Measurements from ENCODE around the gene TBX5. TPM values are rescaled to one million over a fixed set of nuclear protein-coding genes. Genes with fewer than 3 reads are reported as not detected.

TBX5 gene
- total RNA-seq, 1 donor from 2014 or later, result not detected

- no peaks in the 10 kb centered on the region for H3K36me3 Mint-ChIP-seq (ENCODE audit: low read depth)
- peaks cover 5% of the 10 kb centered on the region for H3K9me3 Mint-ChIP-seq
- DNase-seq (ENCODE audit: low read depth, low spot score), result no peak
- no peak overlapping the region for H3K4me3 Mint-ChIP-seq
- peaks cover 100% of the 10 kb centered on the region for H3K27me3 Mint-ChIP-seq (ENCODE audit: low read depth)
- H3K27ac Mint-ChIP-seq (ENCODE audit: unreplicated experiment), result no peak overlapping the region
- TF ChIP-seq CTCF (conservative IDR thresholded peaks at IDR 0.05), result no peak
- no peaks in the 10 kb centered on the region for H3K4me1 Mint-ChIP-seq
Observed at GRCh38 chr12:114439817-114440216, 33.9 kb upstream of the TBX5 start.

- no peak for TF ChIP-seq CTCF (conservative IDR thresholded peaks at IDR 0.05)
- H3K36me3 Mint-ChIP-seq (ENCODE audit: low read depth), result no peaks in the 10 kb centered on the region
- peaks cover 100% of the 10 kb centered on the region for H3K27me3 Mint-ChIP-seq (ENCODE audit: low read depth)
- H3K27ac Mint-ChIP-seq (ENCODE audit: unreplicated experiment), result no peak overlapping the region
- DNase-seq (ENCODE audit: low read depth, low spot score), result no peak
- no peak overlapping the region for H3K4me3 Mint-ChIP-seq
- peaks cover 5% of the 10 kb centered on the region for H3K9me3 Mint-ChIP-seq
- H3K4me1 Mint-ChIP-seq, result no peaks in the 10 kb centered on the region
Observed at GRCh38 chr12:114439261-114439683, 33.3 kb upstream of the TBX5 start.

- H3K4me1 Mint-ChIP-seq, result no peaks in the 10 kb centered on the region
- H3K9me3 Mint-ChIP-seq, result peaks cover 5% of the 10 kb centered on the region
- no peak for TF ChIP-seq CTCF (conservative IDR thresholded peaks at IDR 0.05)
- DNase-seq (ENCODE audit: low read depth, low spot score), result no peak
- H3K4me3 Mint-ChIP-seq, result no peak overlapping the region
- H3K27me3 Mint-ChIP-seq (ENCODE audit: low read depth), result peaks cover 99% of the 10 kb centered on the region
- no peak overlapping the region for H3K27ac Mint-ChIP-seq (ENCODE audit: unreplicated experiment)
- H3K36me3 Mint-ChIP-seq (ENCODE audit: low read depth), result no peaks in the 10 kb centered on the region
Observed at GRCh38 chr12:114438635-114439256, 32.8 kb upstream of the TBX5 start.

- TF ChIP-seq CTCF (conservative IDR thresholded peaks at IDR 0.05), result no peak
- H3K4me1 Mint-ChIP-seq, result no peaks in the 10 kb centered on the region
- H3K27ac Mint-ChIP-seq (ENCODE audit: unreplicated experiment), result no peak overlapping the region
- peaks cover 94% of the 10 kb centered on the region for H3K27me3 Mint-ChIP-seq (ENCODE audit: low read depth)
- no peak overlapping the region for H3K4me3 Mint-ChIP-seq
- DNase-seq (ENCODE audit: low read depth, low spot score), result no peak
- H3K36me3 Mint-ChIP-seq (ENCODE audit: low read depth), result no peaks in the 10 kb centered on the region
- H3K9me3 Mint-ChIP-seq, result peaks cover 5% of the 10 kb centered on the region
Observed at GRCh38 chr12:114434341-114434740, 28.4 kb upstream of the TBX5 start.

- TF ChIP-seq CTCF (conservative IDR thresholded peaks at IDR 0.05), result no peak
- H3K4me3 Mint-ChIP-seq, result no peak overlapping the region
Observed at GRCh38 chr12:114431902-114432301, 26.0 kb upstream of the TBX5 start.

More at GRCh38 chr12:114431902-114432301, 26.0 kb upstream of the TBX5 start:
- Mint-ChIP-seq H3K27me3 (ENCODE audit: low read depth) (peaks cover 94% of the 10 kb centered on the region), H3K27ac (ENCODE audit: unreplicated experiment) (no peak overlapping the region), H3K4me1 (no peaks in the 10 kb centered on the region), H3K36me3 (ENCODE audit: low read depth) (no peaks in the 10 kb centered on the region), H3K9me3 (peaks cover 5% of the 10 kb centered on the region)
- no peak for DNase-seq (ENCODE audit: low read depth, low spot score)

All from neural crest cell (in vitro differentiated cells).